Panc1 (cell line): ENCODE results near the gene USP24. TPM values are rescaled to one million over a fixed set of nuclear protein-coding genes. Genes with fewer than 3 reads are reported as not detected.

Experiments
- ATAC-seq: fragments of 200-7000 bp; cut with Tn5 transposase; 2 replicates; pipeline ENCODE4 v1.9.1; 2020; ENCODE audit warnings: mild to moderate bottlenecking, moderate library complexity
- BruUV-seq: library from RNA; stranded (reverse); fragments of 400-500 nt; replicated peaks from 2 replicates; lab custom pipeline; 2021; lab: Mats Ljungman, UMichigan
- CTCF ChIA-PET: fragments of 300-600 bp; sonication (Branson Sonifier 250); formaldehyde crosslinking; loops from one replicate; lab custom pipeline; 2022; ENCODE audit warnings: antibody characterized with exemption; lab: Charles Lee
- POLR2A ChIA-PET: fragments of 300-600 bp; sonication (Branson Sonifier 250); formaldehyde crosslinking; loops from one replicate; lab custom pipeline; 2022; ENCODE audit warnings: antibody characterized with exemption; lab: Charles Lee
- DNase-seq: peaks from one replicate; pipeline ENCODE4 v3.0.0-alpha.2; 2010; ENCODE audit warnings: low read depth, low spot score
- H3K27ac ChIP-seq: 2 replicates; pipeline ENCODE4 v1.5.1; 2011; ENCODE audit warnings: mild to moderate bottlenecking, low read length, inconsistent platforms
- H3K27me3 ChIP-seq: fragments of 200-500 bp; sonication (Bioruptor generic); 2 replicates; pipeline ENCODE4 v1.6.0; 2014; ENCODE audit warnings: low read length, inconsistent platforms; ENCODE audit not compliant: control insufficient read depth, insufficient read depth
- H3K36me3 ChIP-seq: fragments of 200-500 bp; sonication (Bioruptor generic); 2 replicates; pipeline ENCODE4 v1.5.1; 2014; ENCODE audit warnings: inconsistent platforms, mild to moderate bottlenecking, low read length, moderate library complexity; ENCODE audit not compliant: control insufficient read depth, insufficient read depth
- H3K4me1 ChIP-seq: 2 replicates; pipeline ENCODE4 v1.5.1; 2011; ENCODE audit warnings: inconsistent platforms, mild to moderate bottlenecking, low read length, moderate library complexity; ENCODE audit not compliant: control insufficient read depth, insufficient read depth
- H3K4me3 ChIP-seq, 2 experiments: 2 replicates each; pipeline ENCODE4 v1.5.1; 2011 to 2012; ENCODE audit warnings: low read depth in 2 of 2, low read length in 2 of 2, mild to moderate bottlenecking in 2 of 2, inconsistent platforms in 1 of 2, moderate library complexity in 1 of 2
- H3K9me3 ChIP-seq: fragments of 200-500 bp; sonication (Bioruptor generic); 2 replicates; pipeline ENCODE4 v1.5.1; 2014; ENCODE audit warnings: low read depth, mild to moderate bottlenecking, inconsistent platforms, low read length, moderate library complexity; ENCODE audit not compliant: control insufficient read depth, insufficient read depth
- POLR2AphosphoS5 ChIP-seq: IDR thresholded peaks from 2 replicates; pipeline ENCODE4 v1.6.1; 2012; ENCODE audit warnings: mild to moderate bottlenecking, low read depth, low read length, moderate library complexity
- SIN3A ChIP-seq: IDR thresholded peaks from 2 replicates; pipeline ENCODE4 v1.6.1; 2012; ENCODE audit warnings: low read depth, mild to moderate bottlenecking, low read length, moderate library complexity, borderline replicate concordance; ENCODE audit not compliant: insufficient read depth
- TCF7L2 ChIP-seq: IDR thresholded peaks from 2 replicates; pipeline ENCODE4 v1.6.1; 2011; ENCODE audit warnings: mild to moderate bottlenecking, low read depth, low read length, inconsistent platforms
- in situ Hi-C: cut with HindIII; loops from 2 replicates; pipeline ENCODE4 v1.10.0; 2016; ENCODE audit warnings: low sequenced_read_pairs, low pct_unique_long_range_greater_than_20kb
- intact Hi-C: fragments of 100-400 bp; cut with micrococcal nuclease; formaldehyde crosslinking; loops from one replicate; pipeline ENCODE4 v1.10.0; 2022; ENCODE audit not compliant: unreplicated experiment
- total RNA-seq: library from RNA; stranded (reverse); gene quantifications from one replicate; pipeline ENCODE4 v1.2.1, GENCODE V29; 2021; ENCODE audit not compliant: unreplicated experiment
- TF ChIP-seq, protein P1 (sequence below): fragments of 450-650 bp; IDR thresholded peaks from 2 replicates; pipeline ENCODE4 v1.5.1; 2017; ENCODE audit warnings: mild to moderate bottlenecking
- TF ChIP-seq, protein P2 (sequence below), 2 experiments: IDR thresholded peaks; 2 replicates each; pipeline ENCODE4 v1.6.1; 2011 to 2012; ENCODE audit warnings: low read depth in 2 of 2, control low read depth in 1 of 2, low read length in 1 of 2, mild to moderate bottlenecking in 1 of 2, moderate library complexity in 1 of 2; ENCODE audit not compliant: insufficient read depth in 1 of 2

USP24 gene
- total RNA-seq, 1 experiment from 2014 or later = 52.2 TPM

DNA sequence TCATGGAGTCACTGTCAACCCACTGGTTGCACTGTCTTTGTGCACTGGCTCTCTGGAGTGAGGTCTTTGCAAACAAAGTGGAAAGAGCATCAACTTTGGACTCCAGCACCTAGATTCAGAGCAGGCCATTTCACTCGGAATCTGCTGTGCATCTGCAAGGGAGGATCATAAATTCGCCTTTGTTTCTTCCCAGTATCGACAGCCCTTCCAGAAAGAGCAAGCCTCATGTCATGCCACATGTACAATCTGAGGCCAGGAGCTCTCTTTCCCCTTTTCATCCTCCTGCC lies 176.7 kb downstream of the USP24 start:
- in situ Hi-C loops = no loop called here
- H3K4me1 ChIP-seq = peaks cover 8% of the 10 kb centered on the region; the same call in 1 of the 2 replicates
- H3K36me3 ChIP-seq = no peaks in the 10 kb centered on the region
- intact Hi-C loops = no loop called here
- H3K4me3 ChIP-seq = no peak overlapping the region
- peaks cover 44% of the 10 kb centered on the region for H3K27me3 ChIP-seq
- TF ChIP-seq, protein P1, sequence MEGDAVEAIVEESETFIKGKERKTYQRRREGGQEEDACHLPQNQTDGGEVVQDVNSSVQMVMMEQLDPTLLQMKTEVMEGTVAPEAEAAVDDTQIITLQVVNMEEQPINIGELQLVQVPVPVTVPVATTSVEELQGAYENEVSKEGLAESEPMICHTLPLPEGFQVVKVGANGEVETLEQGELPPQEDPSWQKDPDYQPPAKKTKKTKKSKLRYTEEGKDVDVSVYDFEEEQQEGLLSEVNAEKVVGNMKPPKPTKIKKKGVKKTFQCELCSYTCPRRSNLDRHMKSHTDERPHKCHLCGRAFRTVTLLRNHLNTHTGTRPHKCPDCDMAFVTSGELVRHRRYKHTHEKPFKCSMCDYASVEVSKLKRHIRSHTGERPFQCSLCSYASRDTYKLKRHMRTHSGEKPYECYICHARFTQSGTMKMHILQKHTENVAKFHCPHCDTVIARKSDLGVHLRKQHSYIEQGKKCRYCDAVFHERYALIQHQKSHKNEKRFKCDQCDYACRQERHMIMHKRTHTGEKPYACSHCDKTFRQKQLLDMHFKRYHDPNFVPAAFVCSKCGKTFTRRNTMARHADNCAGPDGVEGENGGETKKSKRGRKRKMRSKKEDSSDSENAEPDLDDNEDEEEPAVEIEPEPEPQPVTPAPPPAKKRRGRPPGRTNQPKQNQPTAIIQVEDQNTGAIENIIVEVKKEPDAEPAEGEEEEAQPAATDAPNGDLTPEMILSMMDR = no peak
- no peak for TF ChIP-seq SIN3A
- TF ChIP-seq TCF7L2 = no peak
- TF ChIP-seq, protein P2, sequence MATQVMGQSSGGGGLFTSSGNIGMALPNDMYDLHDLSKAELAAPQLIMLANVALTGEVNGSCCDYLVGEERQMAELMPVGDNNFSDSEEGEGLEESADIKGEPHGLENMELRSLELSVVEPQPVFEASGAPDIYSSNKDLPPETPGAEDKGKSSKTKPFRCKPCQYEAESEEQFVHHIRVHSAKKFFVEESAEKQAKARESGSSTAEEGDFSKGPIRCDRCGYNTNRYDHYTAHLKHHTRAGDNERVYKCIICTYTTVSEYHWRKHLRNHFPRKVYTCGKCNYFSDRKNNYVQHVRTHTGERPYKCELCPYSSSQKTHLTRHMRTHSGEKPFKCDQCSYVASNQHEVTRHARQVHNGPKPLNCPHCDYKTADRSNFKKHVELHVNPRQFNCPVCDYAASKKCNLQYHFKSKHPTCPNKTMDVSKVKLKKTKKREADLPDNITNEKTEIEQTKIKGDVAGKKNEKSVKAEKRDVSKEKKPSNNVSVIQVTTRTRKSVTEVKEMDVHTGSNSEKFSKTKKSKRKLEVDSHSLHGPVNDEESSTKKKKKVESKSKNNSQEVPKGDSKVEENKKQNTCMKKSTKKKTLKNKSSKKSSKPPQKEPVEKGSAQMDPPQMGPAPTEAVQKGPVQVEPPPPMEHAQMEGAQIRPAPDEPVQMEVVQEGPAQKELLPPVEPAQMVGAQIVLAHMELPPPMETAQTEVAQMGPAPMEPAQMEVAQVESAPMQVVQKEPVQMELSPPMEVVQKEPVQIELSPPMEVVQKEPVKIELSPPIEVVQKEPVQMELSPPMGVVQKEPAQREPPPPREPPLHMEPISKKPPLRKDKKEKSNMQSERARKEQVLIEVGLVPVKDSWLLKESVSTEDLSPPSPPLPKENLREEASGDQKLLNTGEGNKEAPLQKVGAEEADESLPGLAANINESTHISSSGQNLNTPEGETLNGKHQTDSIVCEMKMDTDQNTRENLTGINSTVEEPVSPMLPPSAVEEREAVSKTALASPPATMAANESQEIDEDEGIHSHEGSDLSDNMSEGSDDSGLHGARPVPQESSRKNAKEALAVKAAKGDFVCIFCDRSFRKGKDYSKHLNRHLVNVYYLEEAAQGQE (IDR thresholded peaks at IDR 0.05; ENCODE audit: insufficient read depth in 1 of 2, low read depth in 2 of 2, low read length in 1 of 2) = no peak
- TF ChIP-seq POLR2AphosphoS5 = no peak
- POLR2A ChIA-PET = no interaction called here
- DNase-seq (no peak), ATAC-seq (no peak)
- CTCF ChIA-PET = interaction anchor here (0.7 kb wide), 1 partner anchor 22 kb away, joined by 3 read pairs; no protein-coding TSS in a partner anchor
- H3K27ac ChIP-seq = no peak overlapping the region
- no TSS peak for BruUV-seq
- H3K9me3 ChIP-seq = no peaks in the 10 kb centered on the region

DNA sequence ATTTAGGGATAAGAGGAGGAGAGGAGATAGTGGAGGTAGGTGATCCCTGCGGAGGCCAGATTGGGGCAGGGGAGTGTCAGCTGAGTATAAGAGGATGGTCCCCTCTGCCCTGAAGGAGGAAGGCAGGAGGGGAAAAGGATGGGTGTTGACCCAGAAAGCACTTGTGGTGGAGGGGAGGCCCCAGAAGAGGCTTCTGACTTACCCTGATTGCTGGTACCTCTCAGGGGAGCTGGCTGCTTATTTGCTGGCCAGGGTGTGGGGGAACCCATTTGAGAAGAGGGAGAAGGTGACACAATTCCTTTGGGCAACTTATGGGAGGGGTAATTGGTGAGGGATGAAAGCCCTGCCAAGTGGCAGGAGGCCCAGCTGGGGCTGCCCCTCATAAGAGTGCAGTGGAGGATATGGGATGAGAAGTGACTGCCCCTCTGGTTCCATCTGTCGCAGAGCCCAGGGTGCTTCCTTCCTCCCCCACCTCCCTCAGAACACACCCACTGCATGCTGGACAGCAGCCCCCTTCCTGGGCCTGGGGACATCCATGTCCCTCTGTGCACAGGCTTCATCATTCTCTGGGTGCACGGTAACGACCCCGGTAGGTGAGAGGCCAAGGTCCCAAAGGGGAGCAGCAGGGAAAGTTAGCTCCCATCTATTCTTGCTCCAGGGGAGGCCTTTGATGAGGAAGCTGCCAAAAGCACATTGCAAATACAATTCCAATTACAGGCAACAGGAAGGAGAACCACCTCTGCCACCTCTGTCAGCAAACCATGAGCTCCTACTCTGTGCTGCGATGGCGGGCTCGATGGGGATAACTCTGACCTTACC lies 177.2 kb downstream of the USP24 start:
- Histone ChIP-seq H3K36me3 (no peaks in the 10 kb centered on the region), H3K4me1 (peaks cover 8% of the 10 kb centered on the region; the same call in 1 of the 2 replicates), H3K9me3 (no peaks in the 10 kb centered on the region), H3K27me3 (peaks cover 44% of the 10 kb centered on the region), H3K4me3 (no peak overlapping the region), H3K27ac (no peak overlapping the region)
- no TSS peak for BruUV-seq
- DNase-seq (no peak), ATAC-seq (no peak)
- CTCF ChIA-PET = interaction anchor here (0.7 kb wide), 1 partner anchor 21 kb away, joined by 3 read pairs; no protein-coding TSS in a partner anchor
- POLR2A ChIA-PET = no interaction called here
- in situ Hi-C loops = no loop called here
- TF ChIP-seq TCF7L2 (no peak), SIN3A (no peak)
- intact Hi-C loops = no loop called here

DNA sequence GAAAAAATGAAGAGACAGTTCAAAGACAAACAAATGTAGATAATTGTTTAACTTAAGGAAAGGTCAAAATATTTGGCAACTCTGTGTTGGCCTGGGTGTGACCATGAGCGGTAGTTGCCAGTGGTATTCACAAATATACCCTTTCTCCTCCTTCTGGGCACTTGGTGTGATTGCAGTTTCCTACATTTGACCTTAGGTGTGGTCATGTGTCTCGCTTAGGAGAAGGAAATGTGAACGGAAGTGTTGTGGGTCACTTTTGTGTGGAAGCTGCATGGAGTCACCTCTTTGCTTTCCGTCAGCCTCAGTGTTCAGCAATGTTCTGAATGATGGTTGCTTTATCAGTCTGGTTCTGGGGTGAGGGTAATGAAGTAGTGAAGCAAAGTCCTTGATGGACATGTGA lies 179.3 kb downstream of the USP24 start:
- in situ Hi-C loops (no loop called here), intact Hi-C loops (no loop called here)
- no peak for DNase-seq
- ChIA-PET CTCF (no interaction called here), POLR2A (no interaction called here)
- Histone ChIP-seq H3K4me1 (peaks cover 5% of the 10 kb centered on the region; the same call in 1 of the 2 replicates), H3K27me3 (peaks cover 40% of the 10 kb centered on the region), H3K27ac (no peak overlapping the region), H3K9me3 (no peaks in the 10 kb centered on the region), H3K36me3 (no peaks in the 10 kb centered on the region), H3K4me3 (no peak overlapping the region)
- ATAC-seq = no peak
- TF ChIP-seq SIN3A (no peak), TCF7L2 (no peak), POLR2AphosphoS5 (no peak)
- TF ChIP-seq, protein P2 (IDR thresholded peaks at IDR 0.05; ENCODE audit: insufficient read depth in 1 of 2, low read depth in 2 of 2, low read length in 1 of 2) = no peak
- TF ChIP-seq, protein P1 = no peak; the same call in 1 of the 2 replicates
- BruUV-seq = no TSS peak
